ENCODE measurements around the gene DOK7.

GRCh38 chr4:3531318-3531878 lies 68.3 kb downstream of the DOK7 start:
- TF ChIP-seq CTCF (conservative IDR thresholded peaks at IDR 0.05; ENCODE audit: low read depth, low read length) (no peak), CEBPB (IDR thresholded peaks at IDR 0.05; ENCODE audit: low read depth, low read length) (no peak), RFX5 (IDR thresholded peaks at IDR 0.05; ENCODE audit: low read depth, low read length) (no peak), MAFK (IDR thresholded peaks at IDR 0.05; ENCODE audit: low read depth, low read length) (no peak), USF2 (IDR thresholded peaks at IDR 0.05; ENCODE audit: low read depth, low read length) (no peak), ELK1 (IDR thresholded peaks at IDR 0.05; ENCODE audit: borderline replicate concordance, low read depth, low read length) (no peak), RAD21 (IDR thresholded peaks at IDR 0.05; ENCODE audit: low read length) (no peak), FOS (IDR thresholded peaks at IDR 0.05; ENCODE audit: low read depth, low read length) (no peak), MAZ (IDR thresholded peaks at IDR 0.05; ENCODE audit: borderline replicate concordance, low read depth, low read length) (no peak), POLR2A (IDR thresholded peaks at IDR 0.05; ENCODE audit: low read depth, low read length) (no peak), BHLHE40 (IDR thresholded peaks at IDR 0.05; ENCODE audit: low read depth, low read length) (no peak), RCOR1 (IDR thresholded peaks at IDR 0.05; ENCODE audit: insufficient replicate concordance, low read length) (no peak), SMC3 (IDR thresholded peaks at IDR 0.05; ENCODE audit: low read depth, low read length) (no peak)
